Choroid plexus epithelial cell (primary cell): ENCODE results near the gene WWOX.

ENCODE experiments used
- DNase-seq: peaks from one replicate; pipeline ENCODE4 v3.0.0-alpha.2; 2010; ENCODE audit warnings: low read depth
- H3K4me3 ChIP-seq: 2 replicates; pipeline ENCODE4 v1.5.1; 2011; ENCODE audit warnings: low read depth, mild to moderate bottlenecking, control low read depth, low read length, moderate library complexity
- TF ChIP-seq, protein P1 (sequence below): conservative IDR thresholded peaks from 2 replicates; pipeline ENCODE4 v1.5.1; 2011; ENCODE audit warnings: low read depth, mild to moderate bottlenecking, control low read depth, inconsistent platforms, low read length, moderate library complexity

The WWOX gene

DNA sequence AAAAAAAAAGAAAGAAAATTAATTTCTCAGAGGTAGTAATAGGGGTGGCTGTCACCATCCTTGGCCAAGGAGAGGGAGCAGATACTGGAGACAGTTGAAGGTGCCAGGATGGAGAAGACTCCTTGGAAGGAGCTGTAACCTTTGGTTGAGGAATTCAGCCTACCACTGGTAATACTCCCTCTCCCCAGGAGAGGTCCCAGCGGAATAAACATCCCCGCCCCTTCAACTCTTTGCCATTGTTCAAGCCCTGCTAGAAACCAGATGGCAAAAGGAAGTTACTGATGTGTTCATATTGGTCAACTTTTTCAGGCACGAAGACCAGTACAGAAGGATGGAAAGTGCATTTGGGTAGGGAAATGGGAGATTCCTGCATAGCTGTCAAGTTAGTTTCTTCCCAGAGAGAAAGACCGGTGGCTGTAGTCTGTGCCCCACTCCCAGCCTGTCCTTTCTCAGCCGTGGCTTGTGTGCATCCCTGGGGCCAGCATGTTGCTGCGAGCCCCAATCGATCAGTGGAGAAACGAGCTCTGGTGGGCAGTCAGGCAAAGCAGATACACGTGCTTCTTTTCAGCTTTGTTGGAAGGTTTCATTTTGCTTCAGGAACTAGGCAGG, 889.0 kb downstream of the WWOX start:
- DNase-seq, result no peak
- TF ChIP-seq, protein P1, sequence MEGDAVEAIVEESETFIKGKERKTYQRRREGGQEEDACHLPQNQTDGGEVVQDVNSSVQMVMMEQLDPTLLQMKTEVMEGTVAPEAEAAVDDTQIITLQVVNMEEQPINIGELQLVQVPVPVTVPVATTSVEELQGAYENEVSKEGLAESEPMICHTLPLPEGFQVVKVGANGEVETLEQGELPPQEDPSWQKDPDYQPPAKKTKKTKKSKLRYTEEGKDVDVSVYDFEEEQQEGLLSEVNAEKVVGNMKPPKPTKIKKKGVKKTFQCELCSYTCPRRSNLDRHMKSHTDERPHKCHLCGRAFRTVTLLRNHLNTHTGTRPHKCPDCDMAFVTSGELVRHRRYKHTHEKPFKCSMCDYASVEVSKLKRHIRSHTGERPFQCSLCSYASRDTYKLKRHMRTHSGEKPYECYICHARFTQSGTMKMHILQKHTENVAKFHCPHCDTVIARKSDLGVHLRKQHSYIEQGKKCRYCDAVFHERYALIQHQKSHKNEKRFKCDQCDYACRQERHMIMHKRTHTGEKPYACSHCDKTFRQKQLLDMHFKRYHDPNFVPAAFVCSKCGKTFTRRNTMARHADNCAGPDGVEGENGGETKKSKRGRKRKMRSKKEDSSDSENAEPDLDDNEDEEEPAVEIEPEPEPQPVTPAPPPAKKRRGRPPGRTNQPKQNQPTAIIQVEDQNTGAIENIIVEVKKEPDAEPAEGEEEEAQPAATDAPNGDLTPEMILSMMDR, result no peak
- H3K4me3 ChIP-seq, result no peak overlapping the region

GRCh38 chr16:78990309-78990701, 890.9 kb downstream of the WWOX start:
- H3K4me3 ChIP-seq, result no peak overlapping the region
- DNase-seq, result no peak
- TF ChIP-seq, protein P1, result no peak

DNA sequence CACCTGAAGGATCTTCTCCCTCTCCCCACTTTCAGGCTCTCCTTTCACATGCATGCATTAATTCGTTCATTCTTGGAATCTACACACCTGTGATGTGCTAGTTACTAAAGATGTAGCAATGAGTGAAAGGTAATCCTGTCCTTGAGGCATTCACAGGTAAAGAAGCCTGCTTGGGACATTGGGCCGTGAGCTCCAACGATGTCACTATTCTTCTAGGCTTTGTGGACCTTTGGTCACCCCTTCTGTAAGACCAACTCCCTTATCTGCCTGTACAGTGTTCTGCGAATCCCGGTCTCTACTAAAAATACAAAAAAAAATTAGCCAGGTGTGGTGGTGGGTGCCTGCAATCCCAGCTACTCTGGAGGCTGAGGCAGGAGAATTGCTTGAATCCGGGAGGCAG, 892.5 kb downstream of the WWOX start:
- TF ChIP-seq, protein P1, result no peak
- H3K4me3 ChIP-seq, result no peak overlapping the region
- DNase-seq, result no peak

DNA sequence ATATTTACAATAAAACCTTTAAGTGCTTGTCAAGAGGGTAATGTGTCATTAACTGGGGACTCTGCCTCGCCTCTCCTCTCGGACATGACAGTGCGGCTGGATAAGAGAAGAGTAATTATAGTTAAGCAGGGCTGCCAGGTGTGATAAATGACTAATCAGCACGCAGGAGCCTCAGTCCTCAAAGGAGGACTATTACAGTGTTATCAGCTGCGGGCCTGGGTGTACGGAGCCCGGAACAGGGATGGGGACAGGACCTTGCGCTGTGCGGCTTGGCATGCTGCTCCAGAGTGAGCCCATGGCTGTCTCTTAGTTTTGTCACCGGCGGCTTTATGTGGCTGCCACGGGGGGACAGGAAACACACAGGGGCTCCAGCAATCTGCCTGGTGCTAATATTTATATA, 893.9 kb downstream of the WWOX start:
- TF ChIP-seq, protein P1, result no peak
- DNase-seq, result no peak
- H3K4me3 ChIP-seq, result no peak overlapping the region

GRCh38 chr16:78994135-78994745, 894.8 kb downstream of the WWOX start:
- no peak for DNase-seq
- no peak overlapping the region for H3K4me3 ChIP-seq
- TF ChIP-seq, protein P1, result no peak

DNA sequence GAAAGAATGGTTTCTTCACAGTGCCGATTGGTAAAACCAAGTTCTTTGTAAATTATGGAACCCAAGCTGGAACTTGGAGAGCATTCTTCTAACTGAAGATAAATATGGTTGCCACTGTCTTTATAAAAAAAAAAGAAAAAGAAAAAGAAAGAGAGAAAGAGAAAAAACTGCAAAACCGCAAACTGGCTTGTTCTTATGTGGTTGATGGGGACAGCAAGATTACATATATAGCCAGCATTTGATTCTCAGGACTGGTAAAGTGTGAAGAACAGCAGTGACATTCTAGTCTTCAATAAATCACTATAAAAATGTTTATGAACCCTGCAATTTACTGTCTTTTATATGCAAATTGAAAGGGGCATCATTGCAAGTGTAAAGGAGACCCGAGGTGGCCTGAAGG, 896.0 kb downstream of the WWOX start:
- DNase-seq, result no peak
- no peak overlapping the region for H3K4me3 ChIP-seq
- TF ChIP-seq, protein P1, result no peak

DNA sequence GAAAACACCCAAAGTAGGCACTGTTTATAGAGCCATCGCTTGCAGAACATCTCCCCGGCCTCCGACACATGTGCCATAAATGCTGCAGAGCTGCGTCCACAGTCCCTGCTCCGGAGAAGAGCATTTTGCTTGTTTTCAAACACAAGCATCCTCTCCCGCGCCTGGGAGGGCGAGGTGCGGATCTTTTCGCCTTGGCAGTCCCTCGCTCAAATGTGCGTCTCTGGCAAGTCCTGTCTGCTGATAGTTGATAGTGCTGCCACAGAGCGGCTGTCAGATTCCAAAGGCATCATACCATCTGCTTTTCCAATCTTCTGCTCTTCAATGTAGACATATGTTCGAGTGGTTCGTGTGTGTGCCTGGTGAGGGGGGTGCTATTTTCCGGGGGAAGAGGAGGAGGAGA, 897.3 kb downstream of the WWOX start:
- TF ChIP-seq, protein P1, result no peak
- DNase-seq, result no peak
- H3K4me3 ChIP-seq, result no peak overlapping the region
